Mesodermal cell (in vitro differentiated cells): ENCODE measurements around the gene CD8B2.
"Not testable (repeated sequence)": the region's sequence is repeated elsewhere in the genome, so short reads cannot be mapped to it uniquely, and the experiment has no call there.

Source experiments
- H3K27ac ChIP-seq: 2 replicates; pipeline ENCODE4 v1.7.0; 2013; ENCODE audit warnings: mild to moderate bottlenecking, low read depth, low read length, moderate library complexity; ENCODE audit not compliant: severe bottlenecking
- H3K36me3 ChIP-seq: 2 replicates; pipeline ENCODE4 v1.7.1; 2013; ENCODE audit warnings: mild to moderate bottlenecking, low read length, moderate library complexity; ENCODE audit not compliant: control insufficient read depth, insufficient read depth
- H3K4me1 ChIP-seq: one replicate; pipeline ENCODE4 v1.7.1; 2013; ENCODE audit warnings: mild to moderate bottlenecking, low read length; ENCODE audit not compliant: insufficient read depth, control insufficient read depth, poor library complexity, severe bottlenecking
- H3K4me3 ChIP-seq: 2 replicates; pipeline ENCODE4 v1.7.0; 2013; ENCODE audit warnings: low read length, control low read depth, mild to moderate bottlenecking; ENCODE audit not compliant: insufficient read depth, poor library complexity, severe bottlenecking; ENCODE audit errors: extremely low read depth
- H3K9me3 ChIP-seq: 2 replicates; pipeline ENCODE4 v1.7.1; 2013; ENCODE audit warnings: mild to moderate bottlenecking, low read length, moderate library complexity; ENCODE audit not compliant: control insufficient read depth
- WGBS, 2 experiments: methylation state at CpG; one replicate each; pipeline ENCODE4 v1.1.5; 2013; ENCODE audit warnings: missing lambda C conversion rate in 2 of 2; ENCODE audit not compliant: insufficient coverage in 2 of 2; 5-methylcytosine and 5-hydroxymethylcytosine counted together

The CD8B2 gene

GRCh38 chr2:106498549-106498948 is 11.4 kb downstream of the CD8B2 start:
- not testable (repeated sequence) for H3K4me1 ChIP-seq, H3K4me3 ChIP-seq, H3K36me3 ChIP-seq, H3K27ac ChIP-seq, H3K9me3 ChIP-seq
- WGBS, 2 experiments = 83 to 100% methylated on average over 1 of the region's 1 CpG

GRCh38 chr2:106500350-106500749 is 13.2 kb downstream of the CD8B2 start:
- not testable (repeated sequence) for H3K4me1 ChIP-seq, H3K4me3 ChIP-seq, H3K27ac ChIP-seq, H3K9me3 ChIP-seq, H3K36me3 ChIP-seq
- no CpG with 5 or more reads among the region's 7 CpGs for WGBS, 2 experiments

GRCh38 chr2:106502351-106502750 is 15.2 kb downstream of the CD8B2 start:
- H3K27ac ChIP-seq, H3K9me3 ChIP-seq, H3K36me3 ChIP-seq, H3K4me3 ChIP-seq, H3K4me1 ChIP-seq: not testable (repeated sequence)
- 80 to 91% methylated on average over 1 to 2 of the region's 8 CpGs for whole genome bisulfite sequencing, 2 experiments

GRCh38 chr2:106504192-106504591 is 17.0 kb downstream of the CD8B2 start:
- 88 to 93% methylated on average over 3 to 4 of the region's 11 CpGs for WGBS, 2 experiments
- not testable (repeated sequence) for H3K4me3 ChIP-seq, H3K4me1 ChIP-seq, H3K27ac ChIP-seq, H3K36me3 ChIP-seq, H3K9me3 ChIP-seq

- not testable (repeated sequence) for H3K36me3 ChIP-seq, H3K4me1 ChIP-seq, H3K27ac ChIP-seq, H3K9me3 ChIP-seq, H3K4me3 ChIP-seq
- 80 to 90% methylated on average over 1 to 2 of the region's 4 CpGs for WGBS, 2 experiments
Measured at GRCh38 chr2:106504787-106505186, 17.6 kb downstream of the CD8B2 start.

- not testable (repeated sequence) for H3K27ac ChIP-seq, H3K36me3 ChIP-seq, H3K4me3 ChIP-seq, H3K9me3 ChIP-seq, H3K4me1 ChIP-seq
- WGBS, 2 experiments = 86 to 100% methylated on average over 3 of the region's 9 CpGs
Measured at GRCh38 chr2:106506002-106506687, 19.0 kb downstream of the CD8B2 start.

- H3K4me3 ChIP-seq, H3K9me3 ChIP-seq, H3K27ac ChIP-seq, H3K36me3 ChIP-seq, H3K4me1 ChIP-seq: not testable (repeated sequence)
- WGBS, 2 experiments = 80 to 93% methylated on average over 1 to 4 of the region's 11 CpGs
Measured at GRCh38 chr2:106508660-106509373, 21.7 kb downstream of the CD8B2 start.

- 67 to 71% methylated on average over 2 of the region's 6 CpGs for WGBS, 2 experiments
- H3K36me3 ChIP-seq, H3K27ac ChIP-seq, H3K9me3 ChIP-seq, H3K4me1 ChIP-seq, H3K4me3 ChIP-seq: not testable (repeated sequence)
Measured at GRCh38 chr2:106509374-106509770, 22.2 kb downstream of the CD8B2 start.

GRCh38 chr2:106510791-106511190 is 23.6 kb downstream of the CD8B2 start:
- H3K9me3 ChIP-seq = not testable (repeated sequence)
- WGBS, 2 experiments = no CpG with 5 or more reads among the region's 4 CpGs

GRCh38 chr2:106511476-106511901 is 24.3 kb downstream of the CD8B2 start:
- WGBS, 2 experiments = 72 to 90% methylated on average over 2 to 9 of the region's 16 CpGs
- H3K27ac ChIP-seq, H3K9me3 ChIP-seq, H3K36me3 ChIP-seq, H3K4me3 ChIP-seq, H3K4me1 ChIP-seq: not testable (repeated sequence)

More at GRCh38 chr2:106510791-106511190, 23.6 kb downstream of the CD8B2 start:
- H3K36me3 ChIP-seq, H3K4me3 ChIP-seq, H3K4me1 ChIP-seq, H3K27ac ChIP-seq: not testable (repeated sequence)

GRCh38 chr2:106511934-106512333 is 24.8 kb downstream of the CD8B2 start:
- WGBS, 2 experiments = 100% methylated on average over 2 of the region's 7 CpGs
- H3K27ac ChIP-seq, H3K4me3 ChIP-seq, H3K9me3 ChIP-seq, H3K4me1 ChIP-seq, H3K36me3 ChIP-seq: not testable (repeated sequence)
